Posterior vena cava (tissue), 2 donors: Measurements from ENCODE around the gene NSMF. TPM values are rescaled to one million over a fixed set of nuclear protein-coding genes. Genes with fewer than 3 reads are reported as not detected.

Source experiments
- DNase-seq: peaks from one replicate; pipeline ENCODE4 v3.0.0-alpha.2; 2020; ENCODE audit warnings: low spot score
- intact Hi-C, 2 donors: fragments of 100-400 bp; cut with DNase I; formaldehyde crosslinking; loops; one replicate each; pipeline versions ENCODE4 v1.14.1 to v1.14.2; 2022 to 2023
- microRNA-seq, 2 donors: library from miRNA; unstranded; fragments of <30 nt; microRNA quantifications; one replicate each; pipeline ENCODE4 v1.2.0, GENCODE V29; 2020 to 2021; ENCODE audit warnings: borderline microRNAs expressed in 2 of 2
- total RNA-seq, 2 donors: library from RNA; stranded (reverse); fragmentation: NEBNext Ultra II Directional; extraction: Animal tissue kit (Norgen Biotek cat#: 25700); gene quantifications; one replicate each; pipeline ENCODE4 v1.2.1, GENCODE V29; 2021
- donor health status: DM: yes; HTN: yes; CAD: no.
- donor health status: DM: yes; HTN: yes; CAD: no.

NSMF gene
- total RNA-seq, 2 donors from 2014 or later = 47.6 to 55.5 TPM

GRCh38 chr9:137409515-137409914, 49.6 kb downstream of the NSMF start:
- intact Hi-C loops = loop anchor here (5.0 to 10.0 kb wide), 3 partner anchors 102 to 295 kb away; partner anchors contain the start of gene DPP7 (in 1 of the 2)
- no peak for DNase-seq

GRCh38 chr9:137408651-137409405, 50.3 kb downstream of the NSMF start:
- intact Hi-C loops = loop anchor here (5.0 to 10.0 kb wide), 3 partner anchors 102 to 294 kb away; partner anchors contain the start of gene DPP7 (in 1 of the 2)
- no peak for DNase-seq

GRCh38 chr9:137407590-137408300, 51.4 kb downstream of the NSMF start:
- intact Hi-C loops = loop anchor here (5.0 to 10.0 kb wide), 3 partner anchors 100 to 293 kb away; partner anchors contain the start of gene DPP7 (in 1 of the 2)
- no peak for DNase-seq

GRCh38 chr9:137406876-137407589, 52.1 kb downstream of the NSMF start:
- intact Hi-C loops = loop anchor here (5.0 to 10.0 kb wide), 3 partner anchors 100 to 292 kb away; partner anchors contain the start of gene DPP7 (in 1 of the 2)
- no peak for DNase-seq

GRCh38 chr9:137406085-137406760, 52.9 kb downstream of the NSMF start:
- no peak for DNase-seq
- intact Hi-C loops = loop anchor here (5.0 to 10.0 kb wide), 3 partner anchors 99 to 291 kb away; partner anchors contain the start of gene DPP7 (in 1 of the 2)

GRCh38 chr9:137405677-137406081, 53.5 kb downstream of the NSMF start:
- intact Hi-C loops = loop anchor here (5.0 to 10.0 kb wide), 3 partner anchors 98 to 291 kb away; partner anchors contain the start of gene DPP7 (in 1 of the 2)
- no peak for DNase-seq

GRCh38 chr9:137404961-137405567, 54.1 kb downstream of the NSMF start:
- no peak for DNase-seq
- intact Hi-C loops = loop anchor here (5.0 to 10.0 kb wide), 3 partner anchors 98 to 290 kb away; partner anchors contain the start of gene DPP7 (in 1 of the 2)

GRCh38 chr9:137403269-137403668, 55.9 kb downstream of the NSMF start:
- intact Hi-C loops = loop anchor here in 1 of 2 donors (10.0 kb wide), 1 partner anchor 288 kb away; the partner anchor contains the start of gene DPP7
- no peak for DNase-seq

- no peak for DNase-seq
- intact Hi-C loops = loop anchor here in 1 of 2 donors (10.0 kb wide), 1 partner anchor 288 kb away; the partner anchor contains the start of gene DPP7
Observed at GRCh38 chr9:137402746-137403145, 56.4 kb downstream of the NSMF start.

GRCh38 chr9:137398561-137399468, 60.3 kb downstream of the NSMF start:
- intact Hi-C loops = no loop called here
- DNase-seq = peak; percentile 63

- intact Hi-C loops = no loop called here
- no peak for DNase-seq
Observed at GRCh38 chr9:137397675-137398423, 61.3 kb downstream of the NSMF start.

Small RNA genes lying within 50 kb of the gene (microRNA-seq; reads per million reads assigned to microRNA genes)
- 0.52 to 0.97 reads per million in 2 donors for gene MIR7114

Other genes with a start within 250 kb of the NSMF start
- gene RNF208, start 237.1 kb downstream of the NSMF start, total RNA-seq = 1 to 10 TPM; 2.3 to 2.7 TPM
- gene CYSRT1, start 234.2 kb downstream of the NSMF start, total RNA-seq = under 1 TPM in 1 of 2 donors, not detected in 1; 0.32 TPM
- not detected for gene RNF224, start 231.8 kb downstream of the NSMF start, total RNA-seq
- gene SLC34A3, start 228.4 kb downstream of the NSMF start, total RNA-seq = not detected
- 100 to 1,000 TPM; 178 to 185 TPM for gene TUBB4B, start 218.0 kb downstream of the NSMF start, total RNA-seq
- not detected for gene STPG3, start 208.0 kb downstream of the NSMF start, total RNA-seq
- gene NELFB, start 204.0 kb downstream of the NSMF start, total RNA-seq = 10 to 100 TPM; 33.3 to 36.7 TPM
- gene TOR4A, start 181.6 kb downstream of the NSMF start, total RNA-seq = 1 to 10 TPM; 5.3 to 7.0 TPM
- gene NRARP, start 157.1 kb downstream of the NSMF start, total RNA-seq = 1 to 10 TPM; 5.6 to 9.0 TPM
- 10 to 100 TPM; 13.9 to 14.6 TPM for gene EXD3, start 36.2 kb downstream of the NSMF start, total RNA-seq
- 1 to 10 TPM; 2.0 to 2.7 TPM for gene NOXA1, start 35.9 kb downstream of the NSMF start, total RNA-seq
- not detected for gene ENTPD8, start 18.0 kb downstream of the NSMF start, total RNA-seq
- gene PNPLA7, start 91.1 kb upstream of the NSMF start, total RNA-seq = 1 to 10 TPM; 3.2 to 4.6 TPM
- 10 to 100 TPM; 24.4 to 27.3 TPM for gene MRPL41, start 92.5 kb upstream of the NSMF start, total RNA-seq
- gene DPH7, start 119.6 kb upstream of the NSMF start, total RNA-seq = 10 to 100 TPM; 15.9 to 17.7 TPM
- gene ZMYND19, start 131.2 kb upstream of the NSMF start, total RNA-seq = 10 to 100 TPM in 1 of 2 donors, 1 to 10 TPM in 1; 9.1 to 11.0 TPM
- 10 to 100 TPM; 14.9 to 18.0 TPM for gene ARRDC1, start 146.4 kb upstream of the NSMF start, total RNA-seq
- 10 to 100 TPM; 56.2 to 59.6 TPM for gene EHMT1, start 159.7 kb upstream of the NSMF start, total RNA-seq